HG02642 (cell line): ENCODE measurements around the gene C10orf67.
"Not testable (repeated sequence)": the region's sequence is repeated elsewhere in the genome, so short reads cannot be mapped to it uniquely, and the experiment has no call there.

Source experiments
- ATAC-seq: cut with Tn5 transposase; IDR thresholded peaks from one replicate; pipeline ENCODE4 v1.9.1; 2021; ENCODE audit warnings: mild to moderate bottlenecking; ENCODE audit not compliant: unreplicated experiment, poor library complexity

Gene C10orf67

GRCh38 chr10:23326544-23327307 is 17.9 kb downstream of the C10orf67 start:
- no peak for ATAC-seq

DNA sequence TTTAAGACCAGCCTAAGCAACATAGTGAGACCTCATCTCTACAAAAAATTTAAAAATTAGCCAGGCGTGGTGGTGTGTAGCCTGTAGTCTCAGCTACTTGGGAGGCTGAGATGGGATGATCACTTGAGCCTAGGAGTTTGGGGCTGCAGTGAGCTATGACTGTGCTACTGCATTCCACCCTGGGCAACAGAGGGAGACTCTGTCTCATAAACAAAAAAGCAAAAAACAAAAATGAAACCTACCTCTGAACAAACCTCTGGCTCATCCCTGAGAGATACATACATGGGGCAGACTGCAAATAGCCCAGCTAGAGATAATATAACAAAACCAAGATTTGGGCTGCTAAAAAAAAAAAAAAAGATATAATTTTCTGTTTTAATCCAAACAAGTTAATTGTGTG is 19.5 kb downstream of the C10orf67 start:
- ATAC-seq = peak; percentile 87

DNA sequence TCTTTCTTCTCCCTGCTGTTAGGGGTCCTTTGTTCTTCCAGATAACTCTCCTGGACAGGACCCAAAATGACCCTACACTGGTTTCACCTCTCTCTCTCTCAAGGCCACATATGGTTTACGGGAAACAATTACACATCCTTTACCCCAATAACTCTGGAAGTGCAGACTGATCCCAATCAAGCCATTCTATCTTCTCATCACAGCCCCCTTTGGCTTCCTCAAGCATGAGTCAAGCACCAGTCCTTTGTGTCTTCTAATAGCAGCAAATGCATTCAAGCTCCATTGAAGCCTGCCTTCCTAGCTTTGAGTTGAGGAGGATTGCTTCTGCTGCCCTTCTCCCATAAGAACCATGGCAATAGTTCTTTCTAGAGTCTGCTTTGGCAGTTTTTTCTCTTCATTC is 20.2 kb downstream of the C10orf67 start:
- no peak for ATAC-seq

- ATAC-seq = no peak
Measured at GRCh38 chr10:23322082-23322481, 22.5 kb downstream of the C10orf67 start.

GRCh38 chr10:23319835-23320234 is 24.8 kb downstream of the C10orf67 start:
- no peak for ATAC-seq

DNA sequence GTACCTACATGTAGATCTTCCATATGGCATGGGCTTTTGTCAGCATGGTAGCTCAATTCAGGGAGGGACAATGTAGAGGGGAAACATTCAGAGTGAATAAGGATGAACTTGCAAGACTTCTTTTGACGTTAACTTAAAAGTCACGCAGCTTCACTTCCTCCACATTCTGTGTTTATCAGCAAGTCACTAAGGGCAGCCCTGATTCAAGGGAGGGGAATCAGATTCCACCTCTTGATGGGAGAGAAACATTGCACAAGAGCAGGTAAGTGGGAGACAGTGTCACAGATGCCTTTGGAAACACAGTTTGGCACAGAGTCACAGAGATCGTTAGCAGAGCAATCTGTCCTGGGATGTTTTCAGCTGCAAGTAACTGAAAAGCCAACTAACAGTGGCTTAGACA is 26.2 kb downstream of the C10orf67 start:
- ATAC-seq = no peak

- no peak for ATAC-seq
Measured at GRCh38 chr10:23317416-23317815, 27.2 kb downstream of the C10orf67 start.

DNA sequence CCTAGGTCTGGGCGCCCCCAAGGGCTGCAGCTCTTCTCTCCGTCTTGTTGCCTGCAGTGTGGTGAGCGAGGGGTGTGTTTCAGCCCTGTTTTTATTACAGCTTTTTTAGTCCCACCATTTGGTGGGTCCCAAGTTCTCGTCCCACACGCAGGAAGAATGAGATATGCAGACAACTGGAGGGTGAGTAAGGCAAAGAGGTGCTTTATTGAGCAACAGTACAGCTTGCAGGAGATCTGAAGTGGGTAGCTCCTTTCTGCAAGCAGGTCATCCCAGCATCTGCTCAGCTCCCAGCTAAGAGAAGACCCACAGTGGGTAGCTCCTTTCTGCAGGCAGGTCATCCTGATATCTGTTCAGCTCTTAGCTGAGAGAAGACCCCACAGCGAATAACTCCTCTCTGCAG is 28.2 kb downstream of the C10orf67 start:
- no peak for ATAC-seq

DNA sequence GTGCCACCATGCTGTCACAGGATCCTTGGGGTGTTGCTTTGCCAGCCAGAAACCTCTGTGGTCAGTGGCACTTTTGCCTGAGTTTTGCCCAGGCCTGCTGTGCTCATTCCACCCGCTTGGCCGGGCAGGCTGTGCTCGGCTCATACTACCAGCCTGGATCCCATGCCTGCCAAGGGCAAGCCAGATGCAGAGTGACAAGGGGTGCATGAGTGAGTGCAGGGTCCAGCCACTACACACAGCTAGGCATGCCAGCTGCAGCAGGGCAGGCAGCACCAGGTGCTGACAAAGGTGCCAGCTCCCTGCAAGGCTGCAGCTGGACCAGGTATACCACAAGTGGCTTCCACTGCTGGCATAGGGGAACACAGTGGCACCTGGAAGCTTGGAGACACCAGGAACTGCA is 28.6 kb downstream of the C10orf67 start:
- no peak for ATAC-seq

DNA sequence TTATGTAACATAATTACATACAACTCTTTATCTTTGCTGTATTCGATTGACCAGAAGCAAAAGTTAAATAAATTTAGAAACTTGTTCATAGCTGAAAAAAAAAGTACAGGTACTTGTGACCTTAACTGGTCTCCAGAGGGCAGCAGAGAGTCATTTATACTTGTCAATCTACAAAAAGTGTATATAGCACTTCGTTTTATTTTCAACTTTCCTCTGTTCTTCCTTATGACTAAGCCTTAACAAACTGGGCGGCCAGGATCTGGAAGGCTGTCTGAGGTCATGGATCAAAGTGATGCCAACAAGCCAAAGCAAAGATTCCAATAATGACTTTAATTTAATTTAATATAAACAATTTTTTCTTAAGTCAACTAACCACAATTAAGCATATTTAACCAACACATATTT is 29.8 kb downstream of the C10orf67 start:
- no peak for ATAC-seq

DNA sequence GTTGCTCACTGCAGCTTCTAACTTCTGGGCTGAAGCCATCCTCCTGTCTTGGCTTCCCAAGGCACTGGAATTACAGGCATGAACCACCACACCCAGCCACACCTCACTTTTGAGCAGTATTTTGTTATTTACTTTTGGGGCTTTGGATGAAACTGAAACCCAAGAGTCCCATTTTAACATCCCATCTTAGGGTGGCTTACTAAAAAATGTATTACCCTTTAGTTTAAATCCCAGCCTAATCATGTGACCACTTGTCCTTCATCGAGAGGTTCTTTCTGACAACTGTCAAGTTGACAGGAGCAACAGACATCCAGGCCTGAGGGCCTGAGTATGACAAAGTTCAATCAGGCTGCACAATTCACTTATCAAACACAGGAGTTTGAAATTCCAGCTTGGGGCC is 33.6 kb downstream of the C10orf67 start:
- ATAC-seq = no peak

DNA sequence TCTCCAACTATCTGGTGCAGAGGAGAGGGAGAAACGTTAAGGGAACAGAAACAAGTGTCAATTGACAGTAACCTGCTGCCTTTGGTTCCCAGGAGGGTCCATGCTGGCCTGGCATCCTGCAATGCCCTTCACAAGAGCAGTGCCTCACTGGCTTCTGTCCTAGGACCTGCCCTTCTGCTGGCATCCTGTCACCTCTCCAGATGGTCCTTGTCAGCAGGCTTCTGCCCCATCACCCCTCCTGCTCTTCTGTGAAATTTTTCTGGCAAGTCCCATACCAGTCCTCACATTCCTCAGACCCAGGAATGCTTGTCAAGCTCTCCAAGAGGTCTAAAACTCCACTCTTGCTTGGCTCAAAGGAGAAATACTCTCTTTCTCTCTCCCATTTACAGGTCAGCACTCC is 34.2 kb downstream of the C10orf67 start:
- no peak for ATAC-seq

DNA sequence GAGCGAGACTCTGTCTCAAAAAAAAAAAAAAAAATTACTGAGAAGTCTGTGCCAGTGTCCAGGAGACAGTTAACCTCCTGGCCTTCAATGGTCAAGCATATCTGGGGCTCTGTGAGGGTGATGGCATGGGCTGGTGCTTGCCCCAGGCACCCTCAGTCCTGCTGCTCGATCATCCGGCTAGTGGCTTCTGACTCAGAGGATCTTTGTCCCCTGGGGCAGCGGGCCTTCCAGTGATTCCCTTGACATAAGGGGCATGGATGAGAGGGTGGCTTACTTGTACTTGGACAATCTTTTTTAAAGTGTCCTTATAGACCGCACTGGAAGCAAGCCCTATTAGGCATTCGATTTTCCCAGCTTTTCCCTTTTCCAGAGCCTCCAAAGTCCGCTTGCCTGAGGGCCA is 44.6 kb downstream of the C10orf67 start:
- not testable (repeated sequence) for ATAC-seq

GRCh38 chr10:23294638-23295247 is 49.9 kb downstream of the C10orf67 start:
- no peak for ATAC-seq

DNA sequence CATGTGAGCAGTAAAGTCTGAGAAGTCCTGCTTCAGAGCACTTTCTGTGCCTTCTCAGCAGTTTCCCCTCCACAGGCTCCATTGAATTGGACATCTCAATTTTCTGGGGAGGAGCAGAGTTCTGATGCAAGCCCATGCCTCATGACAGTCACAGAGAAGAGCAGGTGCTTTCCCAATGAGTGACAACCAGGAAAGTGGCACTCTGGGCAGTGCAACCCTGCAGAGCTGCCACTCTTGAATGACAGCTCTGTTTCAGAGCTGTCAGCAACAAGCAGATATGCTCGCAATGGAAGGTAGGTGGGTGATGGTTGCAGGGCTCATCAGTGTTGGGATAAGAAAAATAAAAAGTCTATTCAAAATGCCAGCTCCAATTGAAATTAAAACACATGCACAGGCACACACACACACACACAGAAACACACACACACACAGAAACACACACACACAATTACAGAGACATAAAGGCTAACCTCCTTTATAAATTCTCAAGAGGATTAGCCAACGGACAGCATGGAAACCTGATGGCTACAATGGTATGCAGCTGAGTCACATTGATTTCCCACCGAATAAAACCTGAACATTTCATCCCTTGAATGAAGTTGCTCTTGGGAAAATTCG is 50.5 kb downstream of the C10orf67 start:
- no peak for ATAC-seq

- peak; percentile 93 for ATAC-seq
Measured at GRCh38 chr10:23293145-23293724, 51.4 kb downstream of the C10orf67 start.

GRCh38 chr10:23291551-23292334 is 52.9 kb downstream of the C10orf67 start:
- ATAC-seq = no peak

GRCh38 chr10:23284674-23285335 is 59.8 kb downstream of the C10orf67 start:
- no peak for ATAC-seq

GRCh38 chr10:23284155-23284554 is 60.4 kb downstream of the C10orf67 start:
- ATAC-seq = no peak

DNA sequence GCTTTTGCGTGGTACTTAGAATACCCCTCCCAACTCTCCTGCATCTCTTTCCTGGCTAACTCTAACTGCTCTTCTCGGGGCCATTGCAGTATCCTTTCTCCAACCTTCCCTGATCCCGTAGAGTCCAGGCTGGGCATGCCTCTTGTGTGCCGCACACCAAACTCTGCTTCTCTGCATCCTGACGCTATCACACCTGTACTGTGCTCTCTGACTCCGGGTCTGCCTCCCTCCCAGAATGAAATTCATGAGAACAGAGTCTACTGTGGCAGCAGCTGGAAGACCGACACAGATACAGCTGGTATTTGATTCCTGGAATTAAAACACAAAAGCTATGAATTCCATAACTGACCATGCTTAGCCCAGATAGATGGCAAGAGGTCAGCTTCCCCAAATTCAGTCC is 60.9 kb downstream of the C10orf67 start:
- ATAC-seq = no peak
